Measurements from ENCODE around the gene KDM5A.

GRCh38 chr12:238736-239398, 150.3 kb downstream of the KDM5A start:
- TF ChIP-seq CTCF (conservative IDR thresholded peaks at IDR 0.05; ENCODE audit: low read length) (no peak), EZH2phosphoT487 (IDR thresholded peaks at IDR 0.05; ENCODE audit: borderline replicate concordance, low read depth, low read length) (no peak)
